Measurements from ENCODE around the gene CNTNAP5.

The CNTNAP5 gene

GRCh38 chr2:124921191-124921590 is 896.1 kb downstream of the CNTNAP5 start:
- DNase-seq: no peak

- no peak for DNase-seq
Measured at GRCh38 chr2:124923097-124923496, 898.0 kb downstream of the CNTNAP5 start.

GRCh38 chr2:124933883-124934282 is 908.8 kb downstream of the CNTNAP5 start:
- no peak for DNase-seq

DNA sequence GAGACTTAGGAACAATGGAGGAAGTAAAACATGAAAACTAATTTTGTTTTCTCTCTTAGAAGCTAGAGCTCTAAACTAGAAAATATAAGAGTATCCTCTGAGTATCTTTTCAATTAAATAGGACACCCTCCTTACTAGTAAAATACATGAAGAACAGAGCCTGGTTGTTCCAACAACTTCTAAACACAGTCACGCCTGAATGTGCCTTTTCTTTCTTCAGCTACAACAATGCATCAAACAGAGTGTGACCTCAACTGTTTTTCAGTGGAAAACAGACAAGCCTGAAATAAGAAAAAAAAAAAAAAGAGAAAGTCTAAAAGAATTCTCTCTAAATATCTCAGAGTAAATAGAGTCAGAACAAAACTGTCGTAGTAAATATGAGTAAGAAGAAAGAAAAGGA is 928.8 kb downstream of the CNTNAP5 start:
- DNase-seq: no peak

DNA sequence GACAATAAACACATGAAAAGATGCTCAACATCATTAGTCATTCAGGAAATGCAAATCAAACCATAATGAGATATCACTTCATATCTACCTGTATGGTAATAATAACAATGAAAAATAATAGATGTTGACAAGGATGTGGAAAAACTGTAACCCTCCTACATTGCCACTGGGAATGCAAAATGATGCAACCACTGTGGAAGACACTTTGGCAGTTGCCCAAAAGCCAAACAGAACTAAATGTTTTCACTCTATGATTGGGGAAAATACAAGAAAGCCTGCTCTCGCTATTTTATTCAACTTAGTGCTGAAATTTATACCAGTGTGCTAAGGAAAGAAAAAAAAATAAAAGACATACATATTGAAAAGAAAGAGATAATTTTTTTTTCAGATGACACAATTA is 934.5 kb downstream of the CNTNAP5 start:
- no peak for DNase-seq

GRCh38 chr2:124961132-124961531 is 936.0 kb downstream of the CNTNAP5 start:
- DNase-seq: no peak
